Activated CD8-positive, alpha-beta memory T cell treated with anti-CD3 and anti-CD28 coated beads, Interleukin-2, amount 50 U/mL, for 1 hour (primary cell): ENCODE results near the gene EVC.
"Not testable (repeated sequence)": the region's sequence is repeated elsewhere in the genome, so short reads cannot be mapped to it uniquely, and the experiment has no call there.

Experiments used
- DNase-seq: peaks from one replicate; pipeline ENCODE4 v3.0.0-alpha.2; 2020; ENCODE audit errors: extremely low read depth

Gene EVC

DNA sequence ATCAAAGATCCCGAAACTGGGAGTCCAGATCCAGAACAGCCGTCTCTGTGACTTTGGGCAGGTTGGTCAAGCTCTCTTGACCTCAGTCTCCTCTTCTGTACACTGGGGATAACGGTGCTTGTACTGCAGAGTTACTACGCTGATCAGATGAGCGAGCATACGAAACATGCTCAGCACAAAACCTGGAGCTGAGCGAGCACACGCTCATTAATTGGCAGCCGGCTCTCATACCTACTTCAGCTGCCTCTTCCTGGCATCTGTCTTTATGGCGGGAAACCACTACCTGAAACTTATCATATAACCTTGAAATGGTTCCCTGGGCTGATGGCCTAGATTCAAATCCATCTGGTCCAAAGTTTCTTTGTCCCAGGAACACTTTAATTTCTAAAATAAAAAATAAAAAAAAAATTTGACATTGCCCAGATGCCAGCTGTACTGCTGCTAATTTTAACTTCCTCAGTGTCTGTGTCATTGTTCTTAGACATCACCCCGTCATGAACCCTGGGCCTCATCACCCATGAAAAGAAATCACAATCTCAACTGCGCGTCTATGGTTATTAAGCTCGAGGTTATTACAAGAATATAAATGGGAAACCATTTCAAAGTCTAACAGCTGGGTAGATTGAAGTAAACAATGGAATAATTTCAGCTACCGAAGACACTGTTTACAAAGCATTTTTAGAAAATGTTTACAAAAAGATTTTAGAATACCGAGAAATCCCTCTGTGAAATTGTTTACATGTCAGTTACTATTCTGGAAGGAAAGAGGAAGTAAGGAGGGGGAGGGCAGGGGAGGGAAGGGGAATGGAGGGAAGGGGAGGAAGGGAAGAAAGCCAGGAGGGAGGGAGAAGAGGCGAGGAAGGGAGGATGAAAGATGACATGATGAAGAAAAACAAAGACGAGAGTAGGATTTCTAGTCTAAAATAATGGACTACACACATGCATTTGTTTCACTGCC is 132.9 kb downstream of the EVC start:
- DNase-seq = no peak

DNA sequence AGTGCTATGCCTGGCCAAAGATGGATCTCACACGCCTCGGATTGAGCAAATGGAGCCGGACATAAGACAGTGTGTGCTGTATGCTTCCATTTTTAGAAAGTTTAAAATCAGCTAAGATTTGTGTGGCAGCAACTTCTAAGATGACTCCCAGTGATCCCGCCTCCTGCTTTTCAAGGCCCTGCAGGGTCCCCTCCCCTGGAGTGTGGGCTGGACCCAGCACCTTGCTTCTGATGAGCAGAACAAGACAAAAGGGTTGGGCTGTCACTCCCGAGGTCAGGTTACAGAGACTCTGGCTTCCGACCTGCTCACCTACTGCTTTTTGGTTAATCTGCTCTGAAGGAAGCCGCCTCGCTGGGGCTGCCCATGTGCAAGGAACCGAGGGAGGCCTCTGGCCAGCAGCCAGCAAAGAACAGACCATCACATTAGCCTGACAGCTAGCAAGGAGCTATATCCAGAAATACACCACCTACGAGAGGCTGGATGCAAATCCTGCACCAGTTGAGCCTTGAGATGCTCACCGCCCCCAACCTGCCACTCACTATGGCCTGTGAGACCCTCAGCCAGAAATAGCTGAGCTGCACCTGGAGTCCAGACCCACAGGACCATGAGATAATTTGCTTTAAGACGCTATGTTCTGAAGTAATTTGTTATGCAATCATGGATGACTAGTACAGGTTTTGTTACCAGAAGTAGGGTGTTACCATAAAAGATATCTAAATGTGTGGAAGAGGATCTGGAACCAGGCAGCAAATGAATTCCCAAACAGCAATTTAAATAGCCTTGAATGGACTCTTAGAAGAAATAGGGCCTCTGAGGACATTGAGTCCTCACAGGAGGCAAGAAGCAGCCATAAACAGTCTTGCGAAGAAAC is 134.3 kb downstream of the EVC start:
- no peak for DNase-seq

DNA sequence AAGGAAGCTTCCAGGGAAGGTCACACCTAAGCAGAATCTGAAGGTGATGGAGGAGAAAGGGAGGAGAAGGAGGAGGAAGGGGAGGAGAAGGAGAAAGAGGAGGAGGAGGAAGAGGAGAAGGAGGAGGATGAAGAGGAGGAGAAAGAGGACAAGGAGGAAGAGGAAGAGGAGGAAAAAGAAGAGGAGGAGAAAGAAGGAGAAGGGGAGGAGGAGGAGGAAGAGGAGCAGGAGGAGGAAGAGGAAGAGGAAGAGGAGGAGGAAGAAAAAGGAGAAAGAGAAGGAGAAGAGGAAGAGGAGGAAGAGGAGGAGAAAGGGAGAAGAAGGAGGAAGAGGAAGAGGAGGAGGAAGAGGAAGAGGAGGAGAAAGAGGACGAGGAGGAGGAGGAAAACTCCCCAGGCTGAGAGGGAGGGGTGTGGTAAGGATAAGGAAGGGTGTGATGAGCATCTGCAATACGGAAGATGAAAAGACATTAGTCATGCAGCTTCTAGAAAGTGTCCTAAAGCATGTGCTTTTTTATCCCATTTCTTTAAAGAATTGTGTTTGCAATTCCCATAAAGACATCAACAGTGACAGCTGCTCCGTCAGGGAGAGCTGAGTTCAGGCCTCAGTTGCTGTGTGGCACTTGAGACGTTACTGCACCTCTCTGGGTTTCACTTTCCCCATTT is 140.8 kb downstream of the EVC start:
- no peak for DNase-seq

DNA sequence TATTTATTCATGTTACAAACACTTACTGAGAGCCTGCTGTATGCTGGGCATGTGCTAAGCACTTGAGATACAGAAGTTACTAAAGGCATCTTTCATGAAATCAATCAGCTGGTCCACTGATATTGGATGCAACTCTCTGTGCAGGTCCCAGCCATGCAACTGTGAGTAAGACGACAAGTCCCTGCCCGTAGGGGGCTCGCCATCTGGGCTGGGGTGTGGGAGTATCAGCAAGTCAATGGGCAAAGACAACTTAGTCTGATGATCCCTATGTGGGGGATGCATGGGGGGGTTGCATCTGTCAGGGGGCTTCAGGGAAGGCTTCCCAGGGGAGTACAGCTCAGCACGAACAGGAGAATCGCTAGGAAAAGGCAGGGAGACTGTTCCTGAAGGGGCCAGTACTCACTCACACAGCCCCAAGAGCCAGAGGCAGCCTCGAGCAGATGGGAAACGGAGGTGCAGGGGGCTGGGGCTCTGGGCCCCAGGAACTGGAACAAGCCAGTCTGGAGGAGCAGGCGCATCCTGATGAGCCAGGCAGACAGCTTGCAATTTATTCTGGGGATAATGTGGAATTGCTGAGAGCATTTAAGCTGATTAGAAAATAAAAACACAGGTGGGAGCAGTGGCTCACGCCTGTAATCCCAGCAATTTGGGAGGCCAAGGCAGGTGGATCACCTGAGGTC is 141.7 kb downstream of the EVC start:
- no peak for DNase-seq

DNA sequence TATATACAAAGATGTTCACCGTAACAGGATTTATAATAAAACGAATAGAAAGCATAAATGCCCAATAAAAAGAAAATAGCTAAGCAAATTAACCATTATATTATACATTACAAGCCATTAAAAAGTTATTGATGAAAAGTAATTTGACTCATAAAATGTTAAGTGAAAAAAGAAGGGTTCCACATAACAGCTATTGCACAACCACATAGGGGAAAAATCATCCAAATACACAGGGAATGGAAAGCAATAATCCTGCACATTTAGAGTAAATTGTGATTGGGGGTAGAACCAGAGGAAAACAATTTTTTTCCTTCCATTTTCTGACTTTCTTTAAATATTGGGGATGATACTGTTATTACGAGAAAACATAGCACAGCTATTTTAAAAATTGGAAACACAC is 143.9 kb downstream of the EVC start:
- no peak for DNase-seq

DNA sequence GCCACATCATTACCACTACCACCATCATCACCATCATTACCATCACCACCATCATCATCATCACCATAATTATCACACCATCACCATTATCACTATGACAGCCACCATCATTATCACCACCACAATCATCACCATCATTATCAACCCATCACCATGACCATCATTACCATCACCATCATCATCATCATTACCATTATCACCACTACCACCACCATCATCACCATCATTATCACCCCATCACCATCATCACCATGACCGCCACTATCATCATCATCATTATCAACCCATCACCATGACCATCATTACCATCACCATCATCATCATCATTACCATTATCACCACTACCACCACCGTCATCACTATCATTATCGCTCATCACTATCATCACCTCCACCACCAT is 145.4 kb downstream of the EVC start:
- DNase-seq = not testable (repeated sequence)

DNA sequence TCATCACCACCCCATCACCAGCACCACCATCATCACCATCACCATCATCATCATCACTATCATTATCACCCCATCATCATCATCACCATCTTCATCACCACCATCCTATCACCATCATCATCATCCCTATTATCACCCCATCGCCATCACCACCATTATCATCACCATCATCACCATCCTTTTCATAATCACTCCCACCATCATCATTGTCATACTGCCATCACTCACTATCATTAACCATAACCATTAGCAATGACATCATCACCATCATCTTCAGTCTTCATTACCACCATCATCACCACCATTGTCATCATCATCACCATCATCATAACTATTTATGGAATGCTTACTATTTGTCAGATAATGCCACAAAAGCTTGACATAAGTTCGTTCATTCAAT is 146.2 kb downstream of the EVC start:
- no peak for DNase-seq

DNA sequence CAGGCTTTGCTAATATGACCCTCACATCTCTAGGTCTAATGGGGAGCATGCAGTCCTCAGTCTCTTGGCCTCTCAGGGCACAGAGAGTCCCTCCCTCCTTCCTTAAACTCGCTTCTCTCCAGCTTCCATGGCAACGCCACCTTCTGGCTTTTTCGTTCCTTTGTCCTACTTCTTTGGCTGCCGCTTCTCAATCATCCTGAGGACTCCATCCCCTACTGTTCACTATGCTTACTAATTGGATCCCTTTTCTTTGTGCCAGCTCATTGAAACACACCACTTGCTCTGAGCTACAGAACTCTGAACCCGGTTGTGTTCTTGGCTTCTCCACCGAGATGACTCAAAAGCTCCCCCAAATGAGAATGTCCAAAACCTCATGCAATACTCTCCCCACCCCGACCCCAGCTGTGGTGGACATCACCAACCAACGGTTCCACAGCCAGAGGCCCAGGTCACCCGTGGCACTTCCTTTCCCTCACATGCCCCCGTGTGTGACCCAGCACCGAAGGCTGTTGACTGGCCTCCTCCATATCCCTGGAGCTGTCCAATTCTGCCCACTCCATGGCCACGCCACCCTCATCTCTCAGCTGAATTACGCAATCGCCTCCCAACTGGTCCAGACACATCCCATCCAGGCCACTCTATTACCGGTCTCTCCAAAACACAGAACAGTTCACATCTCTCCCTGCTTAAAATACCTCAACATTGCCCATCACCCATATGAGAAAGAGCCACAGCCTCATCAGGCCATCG is 147.2 kb downstream of the EVC start:
- no peak for DNase-seq

DNA sequence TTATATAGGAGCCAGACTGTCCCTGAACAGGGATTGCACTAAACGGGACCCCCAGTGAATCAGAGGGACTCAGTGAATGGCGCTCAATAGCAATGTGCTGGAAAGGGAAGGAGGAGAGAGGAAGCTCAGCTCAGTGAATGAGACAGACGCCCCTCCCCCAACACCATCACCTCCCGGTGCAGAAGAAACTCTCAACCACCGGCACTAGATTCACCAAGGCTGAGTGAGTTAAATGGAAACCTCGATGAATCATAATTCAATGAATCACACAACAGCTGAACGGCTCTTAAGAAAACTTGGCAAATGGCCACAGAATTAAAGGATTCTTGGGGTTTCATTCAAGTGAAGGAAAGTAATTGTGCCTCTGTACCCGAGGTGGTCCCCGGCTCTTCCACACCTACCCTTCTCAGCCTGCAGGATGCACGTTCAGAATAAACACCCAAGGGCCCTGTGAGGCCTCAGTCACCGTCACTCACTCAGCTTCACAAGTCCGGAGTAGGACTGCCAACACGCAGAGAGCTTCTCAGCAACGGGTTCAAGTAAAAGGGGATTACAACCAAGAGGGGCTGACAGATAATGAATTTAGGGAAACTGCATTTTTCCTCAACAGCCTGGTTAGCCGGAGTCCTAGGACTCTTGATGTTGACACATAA is 152.6 kb downstream of the EVC start:
- DNase-seq = no peak
